ENCODE data around the gene SPDYE4.

SPDYE4 gene

DNA sequence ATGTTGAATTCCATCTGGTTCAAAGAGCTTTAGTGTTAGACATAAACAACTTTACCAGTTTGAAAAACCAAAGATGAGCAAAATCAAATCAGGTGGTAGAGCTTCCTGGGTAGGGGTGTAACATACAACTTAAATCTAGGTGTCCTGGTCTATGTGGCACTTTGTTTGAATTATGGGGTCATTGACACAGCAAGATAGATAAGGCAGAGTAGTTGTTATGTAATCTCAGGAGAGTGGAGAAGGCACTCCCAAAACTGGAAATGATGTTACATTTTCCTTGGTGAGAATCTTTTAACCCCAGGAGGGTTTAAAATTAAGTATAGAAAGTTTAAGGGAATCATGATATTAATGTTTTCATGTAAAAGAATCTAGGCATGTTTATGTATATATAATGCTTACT lies 45.6 kb downstream of the SPDYE4 start:
- DNase-seq (ENCODE audit: low spot score): no peak

DNA sequence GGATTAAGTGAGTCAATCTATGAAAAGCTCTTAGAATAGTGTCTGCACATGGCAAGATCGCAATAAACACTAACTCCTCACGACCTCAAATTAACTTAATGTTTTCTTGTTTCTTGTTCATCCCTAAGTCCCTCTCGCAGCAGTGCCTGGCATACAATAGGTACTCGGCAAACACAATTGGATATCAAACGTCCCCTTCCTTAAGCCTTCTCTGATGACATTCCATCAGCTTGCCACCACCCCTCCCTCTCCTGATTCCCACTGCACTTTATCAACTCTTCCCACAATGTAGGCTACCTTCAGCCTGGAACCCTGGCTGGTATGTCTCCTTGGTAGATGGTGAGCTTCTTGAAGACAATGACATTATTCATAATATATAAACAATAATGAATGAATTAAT lies 47.1 kb downstream of the SPDYE4 start:
- no peak for DNase-seq (ENCODE audit: low spot score)

DNA sequence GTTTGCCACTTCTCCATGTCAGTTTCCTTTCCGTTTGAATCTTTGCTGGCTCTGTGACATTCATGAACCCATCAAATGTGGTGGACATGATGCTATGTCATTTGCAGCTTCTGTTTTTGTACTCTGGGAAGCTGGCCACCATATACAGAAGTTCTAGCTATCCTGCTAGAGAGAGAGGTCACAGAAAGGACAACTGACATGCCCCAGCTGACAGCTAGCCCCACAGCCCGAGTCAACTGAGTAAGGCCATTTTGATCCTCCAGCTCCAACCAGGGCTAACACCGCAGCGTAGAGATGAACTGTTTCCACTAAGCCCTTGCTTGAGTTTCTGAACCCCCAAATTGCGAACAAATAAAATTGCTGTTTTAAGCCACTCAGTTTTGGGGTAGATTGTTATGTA lies 47.5 kb downstream of the SPDYE4 start:
- no peak for DNase-seq (ENCODE audit: low spot score)

DNA sequence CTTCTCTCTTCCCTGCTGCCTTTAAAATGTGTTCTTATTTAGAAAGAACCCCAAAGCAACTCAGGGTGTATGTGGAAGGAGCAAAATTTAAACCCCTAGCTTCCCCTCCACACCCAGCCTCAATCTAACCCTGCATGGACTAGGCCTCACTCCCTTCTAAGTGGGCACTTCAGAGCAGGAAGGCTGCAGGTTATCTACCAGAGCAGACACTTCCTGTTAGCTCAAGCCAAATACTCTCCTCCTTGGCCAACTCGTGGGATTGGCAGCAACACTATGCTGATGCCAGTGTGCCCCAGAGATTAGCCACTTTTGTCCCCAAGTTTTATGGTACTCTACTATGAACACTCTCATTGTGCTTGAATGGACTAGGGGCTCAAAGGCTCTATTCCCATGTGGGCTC lies 49.3 kb downstream of the SPDYE4 start:
- DNase-seq (ENCODE audit: low spot score): no peak

DNA sequence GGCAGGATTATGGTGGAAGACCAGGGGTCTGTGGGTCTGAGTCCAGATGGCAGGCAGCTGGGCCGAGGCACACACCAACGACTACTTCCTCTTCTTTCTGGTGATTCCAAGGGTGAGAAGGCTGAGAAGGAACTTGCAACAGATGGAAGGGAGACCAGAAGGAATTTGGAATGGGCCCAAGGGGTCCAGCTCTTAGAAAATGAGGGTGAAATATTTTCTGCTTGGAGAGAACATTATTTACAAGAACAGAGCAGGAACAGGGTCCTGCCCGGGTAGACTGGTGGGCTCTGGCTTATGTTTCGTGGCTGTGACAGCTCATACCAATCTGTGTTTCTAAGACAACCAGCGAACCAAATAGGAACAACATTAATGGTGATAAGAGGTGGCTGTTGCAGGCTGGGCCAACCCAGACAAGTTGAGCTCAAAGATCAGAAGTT lies 50.3 kb downstream of the SPDYE4 start:
- DNase-seq (ENCODE audit: low spot score): no peak

DNA sequence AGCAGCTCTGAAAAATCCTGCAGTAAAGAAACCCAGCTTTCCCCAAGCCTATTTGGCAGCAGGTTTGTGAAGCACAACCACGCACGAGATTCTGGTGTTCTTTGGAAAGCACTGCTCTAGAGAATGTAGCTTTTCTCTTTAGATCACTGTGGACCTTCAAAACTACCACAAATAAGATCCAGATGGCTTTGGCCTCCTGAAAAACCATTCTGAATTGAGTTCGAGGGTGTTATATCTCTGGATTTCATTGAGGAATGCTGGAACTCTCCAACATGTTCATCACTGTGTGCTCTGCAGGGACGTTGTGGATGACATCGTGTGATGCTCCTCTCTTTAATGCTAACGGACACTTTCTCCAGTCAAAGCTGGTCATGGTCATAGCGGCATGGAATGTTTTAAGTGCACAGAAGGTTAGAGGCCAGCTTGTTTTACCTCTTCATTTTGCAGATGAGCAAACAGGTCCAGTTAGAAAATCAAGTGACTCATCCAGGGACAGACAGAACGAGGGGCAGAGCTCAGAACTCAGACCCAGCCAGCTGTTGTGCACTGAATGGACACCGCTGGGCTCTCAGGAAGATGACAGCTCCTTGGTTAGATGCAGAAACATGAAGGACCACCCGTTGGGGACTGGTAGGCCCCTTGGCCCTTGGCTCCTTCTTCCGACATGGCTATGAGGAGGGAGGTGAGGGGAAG lies 50.9 kb downstream of the SPDYE4 start:
- no peak for DNase-seq (ENCODE audit: low spot score)

DNA sequence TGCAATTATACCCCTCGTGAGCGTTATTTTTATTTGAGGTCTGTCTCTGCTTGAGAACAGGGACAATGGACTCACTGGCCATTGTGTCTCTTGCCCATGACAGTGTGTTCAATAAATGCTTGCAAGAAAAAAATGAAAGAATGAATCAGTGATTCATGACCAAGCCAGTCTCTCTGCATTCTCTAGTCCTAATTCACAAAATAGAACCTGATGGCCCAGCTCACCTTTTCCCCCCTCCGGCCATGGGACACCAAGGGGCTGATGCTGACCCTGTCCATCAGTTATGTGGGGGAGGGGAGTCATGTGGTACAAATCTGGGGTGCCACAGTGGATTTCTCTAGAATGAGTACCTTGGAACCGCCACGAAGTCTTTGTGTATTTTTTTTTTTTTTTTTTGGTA lies 51.9 kb downstream of the SPDYE4 start:
- DNase-seq (ENCODE audit: low spot score): no peak

DNA sequence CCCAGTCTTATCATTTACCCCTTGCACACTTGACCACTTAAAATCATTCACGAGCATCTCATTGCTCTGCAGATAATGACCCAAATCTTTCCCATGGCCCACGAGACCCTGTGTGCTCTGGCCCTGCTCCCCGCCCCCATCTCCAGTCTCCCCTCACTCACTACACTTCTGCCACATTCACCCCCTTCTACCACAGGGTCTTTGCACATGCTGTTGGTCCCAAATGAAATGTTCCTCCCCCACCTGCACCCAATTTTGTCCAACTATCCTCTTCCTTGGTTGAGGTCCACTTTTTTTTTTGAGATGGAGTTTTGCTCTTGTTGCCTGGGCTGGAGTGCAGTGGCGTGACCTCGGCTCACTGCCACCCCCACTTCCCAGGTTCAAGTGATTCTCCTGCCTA lies 52.9 kb downstream of the SPDYE4 start:
- no peak for DNase-seq (ENCODE audit: low spot score)

DNA sequence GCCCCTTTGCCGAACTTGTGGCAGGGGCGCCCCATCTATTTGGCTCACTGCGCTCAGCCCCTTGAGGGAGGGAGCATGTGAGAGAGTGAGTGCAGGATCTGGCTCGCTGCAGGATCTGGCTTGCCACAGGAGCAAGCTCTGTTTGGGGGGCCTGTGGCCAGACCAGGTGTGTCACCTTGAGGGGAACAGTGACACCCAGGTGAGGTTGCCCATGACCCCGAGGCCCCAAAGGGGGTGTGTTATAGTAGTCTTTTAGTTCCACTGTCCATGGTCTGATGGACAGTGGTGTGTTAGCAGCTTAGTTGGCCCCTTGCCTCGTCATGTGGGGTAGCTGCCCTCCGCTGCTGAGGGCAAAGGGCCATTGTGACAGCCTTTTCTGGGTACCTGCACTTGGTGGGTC lies 55.3 kb downstream of the SPDYE4 start:
- no peak for DNase-seq (ENCODE audit: low spot score)

DNA sequence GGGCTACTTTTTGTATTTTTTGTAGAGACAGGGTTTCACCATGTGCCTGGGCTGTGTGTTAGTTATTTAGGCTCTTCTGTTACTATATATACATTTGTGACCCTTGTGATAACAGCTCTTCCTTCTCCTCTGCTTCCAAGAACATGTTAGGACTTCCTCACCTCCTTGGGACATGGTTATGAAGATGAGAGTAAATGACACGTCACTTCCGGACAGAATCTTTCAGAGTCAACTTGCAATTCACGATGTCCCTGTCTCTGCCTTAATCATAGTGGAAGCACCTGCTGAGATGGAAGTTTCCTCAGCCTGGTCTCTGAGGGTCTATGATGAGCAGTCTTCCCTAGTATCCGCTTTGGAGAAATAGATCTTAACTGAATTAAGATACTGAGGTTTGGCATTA lies 56.6 kb downstream of the SPDYE4 start:
- DNase-seq (ENCODE audit: low spot score): no peak

DNA sequence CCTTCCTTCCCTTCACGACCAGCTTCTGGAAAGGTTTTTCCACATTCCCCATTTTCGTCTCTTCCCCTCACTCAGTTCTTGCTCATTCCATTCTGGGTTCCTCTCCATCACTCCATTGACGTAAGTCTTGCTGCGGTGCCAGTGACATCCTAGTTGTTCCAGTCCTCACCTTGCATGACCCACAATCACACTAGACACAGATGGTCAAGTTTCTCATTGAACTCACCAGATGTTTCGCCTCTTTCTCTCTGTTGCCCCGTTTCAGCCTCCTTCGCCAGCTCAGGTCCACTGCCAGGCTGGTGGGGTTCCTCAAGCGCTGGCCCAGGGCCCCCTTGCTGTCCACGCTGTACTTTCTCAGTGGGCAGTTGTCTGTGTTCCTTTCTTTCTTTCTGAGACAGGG lies 57.1 kb downstream of the SPDYE4 start:
- DNase-seq (ENCODE audit: low spot score): no peak

Data from iPS-NIHi11 (cell line).